NK-92 treated with Interleukin-12 subunit alpha and Interleukin-12 subunit beta, amount 100 ng/mL, for 24 hours (cell line): ENCODE measurements around the gene PSMA7.
"Not testable (repeated sequence)": the region's sequence is repeated elsewhere in the genome, so short reads cannot be mapped to it uniquely, and the experiment has no call there.

Experiments used
- DNase-seq: peaks from one replicate; lab custom pipeline; 2025; lab: John Stamatoyannopoulos, UW

Gene PSMA7

DNA sequence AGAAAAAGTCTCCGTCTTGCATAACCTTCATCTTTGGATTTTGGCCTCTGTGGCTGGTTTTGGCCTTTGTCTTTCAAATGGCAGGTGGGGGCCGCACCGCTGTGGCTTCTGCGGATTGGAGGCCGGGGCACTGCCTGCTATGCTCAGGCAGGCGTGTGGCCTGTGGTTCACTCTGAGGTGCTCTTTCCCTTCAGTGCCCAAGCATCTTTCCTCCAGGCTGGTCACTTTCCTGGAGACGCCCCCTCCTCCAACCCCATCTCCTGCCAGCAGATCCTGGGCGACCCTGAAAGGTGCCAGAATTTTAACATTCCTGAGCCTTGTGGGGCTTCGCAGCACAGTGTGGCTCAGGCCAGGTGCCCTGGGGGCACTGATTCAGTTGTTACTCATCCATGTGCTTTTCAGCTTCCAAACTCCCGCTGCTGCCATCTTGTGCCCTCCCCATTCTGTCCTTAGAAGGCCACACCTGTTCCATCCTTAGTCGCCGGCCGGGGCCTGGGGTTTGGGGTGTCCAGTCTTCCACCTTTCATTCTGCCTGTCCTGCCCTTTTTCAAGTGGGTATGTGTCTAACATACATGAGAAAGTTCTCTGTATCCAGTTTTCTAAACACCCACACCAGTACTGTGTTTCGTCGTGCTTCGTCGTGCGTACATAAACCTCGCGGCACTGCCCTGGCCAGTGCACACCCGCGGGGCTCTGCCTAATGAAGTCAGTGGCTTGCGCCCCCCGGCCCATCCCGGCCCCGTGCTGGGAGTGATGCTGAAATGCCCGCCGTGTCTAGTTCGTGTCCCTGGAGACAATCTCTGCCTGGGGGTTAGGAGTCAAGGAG, 12.4 kb upstream of the PSMA7 start:
- DNase-seq, result no peak

DNA sequence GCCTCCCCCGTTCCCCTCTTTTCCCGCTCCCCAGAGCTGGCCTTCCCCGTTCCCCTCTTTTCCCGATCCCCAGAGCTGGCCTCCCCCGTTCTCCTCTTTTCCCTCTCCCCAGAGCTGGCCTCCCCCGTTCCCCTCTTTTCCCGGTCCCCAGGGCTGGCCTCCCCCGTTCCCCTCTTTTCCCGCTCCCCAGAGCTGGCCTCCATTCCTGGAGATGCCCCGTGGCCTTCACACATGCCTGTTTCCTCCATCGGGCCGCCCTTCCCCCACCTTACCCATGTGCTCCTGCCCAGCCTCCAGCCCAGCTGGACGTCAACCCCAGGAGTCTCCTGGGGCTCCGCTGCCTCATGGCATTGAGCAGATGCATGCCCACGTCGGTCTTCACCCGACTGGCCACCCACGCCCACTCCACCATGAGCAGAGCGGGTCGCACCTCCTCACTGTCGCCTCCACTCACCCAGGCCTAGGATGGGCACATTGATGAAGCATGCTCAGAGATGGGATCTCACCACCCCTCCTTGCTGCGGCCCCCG, 8.7 kb upstream of the PSMA7 start:
- DNase-seq, result no peak

DNA sequence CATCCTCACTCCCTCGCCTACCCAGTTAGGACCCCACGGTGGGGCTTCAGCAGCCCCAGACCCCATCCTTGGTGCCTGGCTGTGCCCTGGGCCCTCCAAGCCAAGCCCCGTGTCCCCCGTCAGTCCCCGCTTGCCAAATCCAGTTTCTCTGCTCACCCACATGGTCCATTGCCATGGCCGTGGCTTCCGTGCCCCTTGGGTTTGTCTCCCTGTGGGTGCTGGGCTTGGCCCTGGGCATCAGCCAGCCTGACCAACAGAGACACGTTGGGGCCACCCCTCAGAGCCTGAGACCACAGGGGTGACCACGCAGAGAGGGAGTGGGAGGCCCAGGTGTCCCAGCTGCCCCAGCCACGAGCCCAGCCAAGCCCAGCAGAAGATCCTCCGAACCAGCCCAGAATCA, 8.0 kb upstream of the PSMA7 start:
- DNase-seq, result no peak

DNA sequence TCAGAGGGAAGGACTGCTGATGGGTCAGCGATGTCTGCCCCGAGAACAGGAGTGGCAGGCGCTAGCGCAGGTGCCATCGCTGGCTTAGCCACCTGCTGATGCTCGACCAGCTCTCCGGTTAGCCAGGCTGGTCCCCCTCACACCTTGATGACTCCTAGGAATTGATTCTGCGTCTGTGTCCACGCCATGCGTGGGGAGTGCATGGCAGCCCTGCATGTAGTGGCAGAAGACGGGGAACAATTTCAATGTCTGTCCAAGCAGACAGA, 7.0 kb upstream of the PSMA7 start:
- no peak for DNase-seq

DNA sequence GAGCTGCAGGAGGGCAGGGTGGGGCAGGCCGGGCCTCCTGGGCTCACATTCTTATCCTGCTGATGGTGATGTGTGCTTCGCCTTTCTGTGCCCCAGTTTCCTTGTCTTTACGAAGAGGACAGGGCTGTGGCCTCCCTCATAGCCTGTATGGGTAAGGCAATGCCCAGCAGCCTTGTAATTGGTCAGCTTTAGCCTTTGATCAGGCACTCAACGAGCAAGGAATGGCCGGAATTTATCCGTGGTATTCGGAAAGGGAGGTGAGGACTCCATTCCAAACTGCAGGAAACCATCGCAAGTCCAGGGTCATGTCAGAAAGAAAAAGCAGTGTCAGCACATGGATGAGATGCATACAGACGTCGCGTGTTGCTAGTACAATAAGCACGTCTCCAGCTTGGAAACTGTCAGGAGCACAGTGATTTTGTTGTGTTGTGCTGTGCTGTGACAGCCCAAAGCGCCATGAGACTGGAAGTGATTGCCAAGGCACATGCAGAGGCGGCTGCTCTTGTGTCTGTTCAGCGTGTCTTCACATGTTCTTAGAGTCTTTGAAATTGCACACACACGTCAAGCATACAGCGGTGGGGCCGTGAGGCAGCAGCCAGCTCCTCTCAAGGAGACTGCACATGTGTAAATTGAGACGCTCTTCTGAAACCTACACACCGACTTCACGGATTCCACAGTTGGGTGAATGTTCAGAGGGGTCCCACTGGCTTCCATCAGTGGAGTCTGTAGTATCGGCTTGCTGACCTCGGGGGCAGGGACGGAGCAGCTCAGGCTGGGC, 6.5 kb upstream of the PSMA7 start:
- no peak for DNase-seq

DNA sequence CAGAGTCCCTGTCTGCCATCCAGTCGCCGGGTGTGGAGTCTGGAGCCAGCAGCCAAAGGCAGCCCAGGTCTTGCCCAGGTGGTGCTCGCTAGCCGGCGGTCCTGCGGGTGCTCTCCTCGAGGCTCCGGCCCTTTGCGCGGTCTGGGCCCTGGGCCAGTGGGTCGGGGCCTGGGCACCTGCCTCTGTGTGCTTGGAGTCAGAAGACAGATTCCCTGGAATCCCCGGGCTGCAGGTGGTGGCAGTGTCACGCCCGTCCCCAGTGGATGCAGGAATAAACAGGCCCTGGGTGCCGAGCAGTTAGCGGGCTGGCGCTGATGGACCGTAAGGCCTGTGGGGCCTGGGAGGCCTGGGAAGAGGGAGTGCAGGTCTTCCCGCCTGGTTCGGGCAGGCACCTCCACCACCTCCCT, 5.7 kb upstream of the PSMA7 start:
- no peak for DNase-seq

DNA sequence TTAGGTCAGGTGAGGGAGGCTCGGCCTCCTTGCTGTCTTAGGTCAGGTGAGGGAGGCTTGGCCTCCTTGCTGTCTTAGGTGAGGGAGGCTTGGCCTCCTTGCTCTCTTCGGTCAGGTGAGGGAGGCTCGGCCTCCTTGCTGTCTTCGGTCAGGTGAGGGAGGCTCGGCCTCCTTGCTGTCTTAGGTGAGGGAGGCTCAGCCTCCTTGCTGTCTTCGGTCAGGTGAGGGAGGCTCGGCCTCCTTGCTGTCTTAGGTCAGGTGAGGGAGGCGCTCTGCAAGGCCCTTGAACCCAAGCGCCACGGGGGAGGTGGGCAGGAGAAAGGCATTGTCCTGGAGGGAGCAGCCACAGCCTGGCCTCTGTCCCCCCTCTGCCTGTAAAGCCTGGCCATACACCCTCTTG, 5.2 kb upstream of the PSMA7 start:
- DNase-seq, result not testable (repeated sequence)

DNA sequence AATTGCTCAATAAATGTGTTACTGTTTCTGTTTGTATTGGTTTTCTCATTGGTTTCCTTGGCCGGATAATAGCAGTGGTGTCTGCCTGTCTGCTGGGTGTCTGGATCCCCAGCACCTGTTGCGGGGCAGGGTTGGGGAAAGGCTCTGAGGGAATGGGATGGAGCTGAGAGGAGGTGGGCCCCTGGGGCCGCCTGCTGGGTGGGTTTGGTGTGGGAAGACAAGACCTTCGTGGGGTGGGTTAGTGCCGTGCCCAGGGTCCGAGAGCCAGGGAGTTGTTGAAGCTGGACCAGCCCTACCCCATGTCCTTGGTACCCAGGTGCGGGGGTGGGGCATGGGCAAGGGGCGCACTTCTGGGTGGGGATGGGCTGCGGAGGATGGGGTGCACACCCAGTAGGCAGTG, 4.3 kb upstream of the PSMA7 start:
- no peak for DNase-seq

DNA sequence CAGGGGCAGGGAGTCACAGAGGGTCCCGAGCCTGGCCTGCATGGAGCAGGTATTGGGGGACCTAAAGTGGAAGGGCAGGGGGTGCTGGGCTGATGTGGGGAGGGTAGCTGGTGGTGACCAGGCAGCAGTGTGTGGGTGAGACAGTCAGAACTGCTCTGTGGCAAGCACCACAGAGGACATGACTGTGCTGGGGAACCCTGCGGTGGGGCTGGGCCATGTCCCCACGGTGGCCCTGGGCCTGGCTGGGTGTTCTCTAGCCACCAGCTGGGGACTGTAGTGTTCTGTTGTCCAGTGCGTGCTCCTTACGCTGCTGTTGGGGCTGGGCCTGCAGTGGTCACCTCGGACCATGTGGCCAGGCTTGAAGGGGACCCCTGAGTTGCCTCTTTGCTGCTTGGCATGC, 3.9 kb upstream of the PSMA7 start:
- no peak for DNase-seq

DNA sequence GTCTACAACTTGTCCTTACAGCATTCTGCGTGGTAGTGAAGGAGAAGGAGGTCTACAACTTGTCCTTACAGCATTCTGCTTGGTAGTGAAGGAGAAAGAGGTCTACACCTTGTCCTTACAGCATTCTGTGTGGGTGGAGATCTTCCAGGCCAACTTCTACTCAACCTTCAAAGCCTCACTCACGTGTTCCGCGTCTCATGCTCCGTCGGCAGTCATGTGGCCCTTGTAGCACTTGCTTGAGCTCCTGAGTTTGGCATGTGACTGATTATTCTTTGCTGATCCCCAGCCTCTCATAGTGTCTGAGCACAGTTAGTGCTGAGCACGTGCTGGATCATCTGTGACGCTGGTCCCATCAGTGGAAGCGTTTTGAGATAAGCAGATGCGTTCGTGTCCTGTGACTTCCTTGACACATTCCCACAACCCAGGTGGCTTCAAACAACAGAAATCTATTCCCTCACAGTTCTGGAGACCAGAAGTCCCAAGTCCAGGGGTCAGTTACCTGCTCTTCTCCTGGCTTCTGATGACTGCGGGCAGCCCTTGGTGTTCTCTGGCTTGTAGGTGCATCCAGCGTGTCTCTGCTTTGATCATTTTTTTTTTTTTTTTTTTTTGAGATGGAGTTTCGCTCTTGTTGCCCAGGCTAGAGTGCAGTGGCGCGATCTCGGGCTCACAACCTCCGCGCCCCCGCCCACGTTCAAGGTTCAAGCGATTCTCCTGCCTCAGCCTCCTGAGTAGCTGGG, 3.0 kb upstream of the PSMA7 start:
- no peak for DNase-seq

DNA sequence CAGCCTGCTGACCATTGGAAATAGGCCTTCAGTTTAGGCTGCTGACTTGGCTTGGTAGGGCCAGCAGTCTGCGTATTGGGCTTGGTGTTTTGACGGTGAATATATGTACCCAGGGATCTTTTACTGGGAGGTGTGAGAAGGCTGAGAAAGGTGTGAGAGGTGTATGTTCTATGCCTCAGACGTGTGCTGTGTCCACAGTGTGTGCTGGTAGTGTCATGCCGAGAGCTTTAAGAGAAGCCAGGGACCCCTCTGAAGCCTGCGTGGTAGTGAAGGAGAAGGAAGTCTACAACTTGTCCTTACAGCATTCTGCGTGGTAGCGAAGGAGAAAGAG, 2.5 kb upstream of the PSMA7 start:
- DNase-seq, result no peak

DNA sequence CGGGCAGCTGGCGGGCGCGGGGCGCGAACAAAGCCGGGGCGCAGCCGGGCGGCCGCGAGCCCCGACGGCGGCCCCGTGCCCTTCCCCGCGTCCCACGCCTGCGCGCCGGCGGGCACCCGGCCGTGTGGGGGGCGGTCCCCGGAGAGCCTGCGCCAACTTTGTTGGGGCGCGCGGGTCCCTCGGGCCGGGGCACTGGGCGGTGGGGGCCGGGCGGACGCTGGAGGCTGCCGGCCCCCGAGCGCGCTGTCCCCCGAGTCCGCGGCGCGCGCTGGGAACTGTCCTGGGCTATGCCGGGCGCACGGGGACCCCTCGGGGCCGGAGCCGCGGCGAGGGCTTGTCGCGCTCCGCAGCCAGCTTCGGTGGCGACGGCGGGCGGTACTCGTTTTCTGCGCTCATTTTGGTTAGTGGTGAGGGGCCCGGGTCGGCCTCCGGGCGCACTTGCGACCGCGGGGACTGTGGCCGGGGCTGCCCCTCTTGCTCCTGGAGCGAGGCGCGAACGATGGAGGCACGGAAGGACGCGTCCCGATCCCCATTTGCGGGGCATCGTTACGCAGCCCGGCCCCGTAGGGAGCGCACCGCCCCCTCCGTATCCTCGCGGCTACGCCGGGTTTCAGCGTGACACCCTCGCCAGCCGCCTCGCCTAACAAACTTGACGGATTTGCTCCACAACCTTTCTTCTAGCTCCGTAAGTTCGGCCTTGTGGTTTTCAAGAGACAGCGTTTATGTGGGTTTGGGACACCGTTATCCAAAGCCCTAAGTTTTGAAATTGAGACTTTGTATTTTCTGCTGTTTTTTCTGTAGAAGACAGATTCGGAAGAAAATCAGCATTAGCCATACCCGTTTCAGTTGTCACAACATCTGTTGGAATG, 997 bp upstream of the PSMA7 start:
- no peak for DNase-seq

DNA sequence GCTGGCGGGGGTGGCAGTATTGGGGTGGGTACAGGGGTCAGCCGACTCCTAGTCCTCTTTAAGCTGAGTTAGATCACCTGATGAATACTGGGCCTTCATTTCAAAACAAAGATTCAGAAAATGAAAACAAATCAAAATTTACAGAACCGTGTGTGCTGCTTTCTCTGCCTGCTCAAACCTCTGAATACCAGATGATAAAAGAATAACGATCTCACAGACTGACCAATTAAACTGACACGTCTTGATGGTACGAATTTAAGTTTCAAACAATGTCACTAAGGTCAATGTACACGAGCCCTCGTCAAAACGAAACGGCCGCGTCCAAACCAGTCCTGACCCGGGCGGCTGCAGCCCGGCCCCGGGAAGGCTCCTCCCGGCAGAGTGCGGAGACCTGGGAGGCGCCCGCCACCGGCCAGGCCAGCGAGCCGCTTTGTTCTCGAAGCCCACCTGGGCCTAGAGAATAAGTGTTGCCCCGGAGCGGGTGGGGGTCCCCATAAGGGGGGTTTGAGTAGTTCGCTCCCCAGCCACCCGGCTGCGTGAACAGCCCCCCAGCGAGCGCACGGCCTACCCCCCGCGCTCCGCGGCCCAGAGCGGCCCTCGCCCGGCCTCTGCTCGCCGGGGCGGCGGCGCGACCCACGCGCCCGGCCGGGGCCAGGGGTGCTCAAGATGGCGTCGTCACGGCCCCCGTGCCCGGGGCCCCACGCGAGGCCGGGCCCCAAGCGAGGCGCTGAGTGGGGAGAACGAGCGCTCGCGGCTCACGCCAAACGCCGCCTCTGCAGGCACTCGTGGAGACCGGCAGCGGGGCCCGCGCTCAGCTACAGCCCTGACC, 728 bp downstream of the PSMA7 start:
- DNase-seq, result no peak

DNA sequence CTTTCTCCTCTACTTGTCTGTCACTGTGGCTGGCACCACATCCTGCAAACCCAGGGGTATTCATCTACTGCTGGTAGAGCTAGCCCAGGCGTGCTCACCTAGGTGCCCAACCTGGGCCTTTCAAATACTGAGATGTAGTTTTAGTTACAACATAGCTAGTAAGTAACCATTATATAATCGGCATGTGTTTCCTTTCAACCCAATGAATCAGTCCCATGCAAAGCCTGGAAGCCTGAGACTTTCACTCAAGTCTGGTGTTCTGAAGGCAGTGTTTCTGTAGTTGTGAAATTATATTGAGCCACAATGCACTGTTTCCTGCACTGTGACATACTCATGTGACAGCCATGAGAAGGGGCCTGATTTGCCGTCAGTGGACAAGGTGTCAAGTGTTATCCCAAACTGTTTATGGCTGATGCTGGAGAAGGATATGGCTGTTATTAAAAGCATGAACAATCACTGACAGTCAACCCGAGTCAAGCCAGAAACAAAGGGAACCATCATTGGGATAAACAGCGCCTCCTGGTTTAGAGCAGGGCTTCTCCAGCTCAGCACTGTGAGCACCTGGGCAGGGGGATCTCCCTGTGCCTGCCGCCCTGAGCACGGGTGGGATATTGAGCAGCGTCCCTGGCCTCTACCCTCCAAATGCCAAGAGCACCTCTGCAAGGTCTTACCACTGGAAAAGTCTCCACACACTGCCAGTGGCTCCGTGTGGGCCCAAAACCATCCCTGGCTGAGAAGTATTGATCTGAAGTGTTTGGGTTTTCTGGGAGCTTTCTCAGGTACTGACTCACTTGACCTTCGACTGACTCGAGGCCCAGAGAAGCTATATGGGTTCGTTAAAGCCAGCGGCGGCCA, 1.6 kb downstream of the PSMA7 start:
- DNase-seq, result no peak

DNA sequence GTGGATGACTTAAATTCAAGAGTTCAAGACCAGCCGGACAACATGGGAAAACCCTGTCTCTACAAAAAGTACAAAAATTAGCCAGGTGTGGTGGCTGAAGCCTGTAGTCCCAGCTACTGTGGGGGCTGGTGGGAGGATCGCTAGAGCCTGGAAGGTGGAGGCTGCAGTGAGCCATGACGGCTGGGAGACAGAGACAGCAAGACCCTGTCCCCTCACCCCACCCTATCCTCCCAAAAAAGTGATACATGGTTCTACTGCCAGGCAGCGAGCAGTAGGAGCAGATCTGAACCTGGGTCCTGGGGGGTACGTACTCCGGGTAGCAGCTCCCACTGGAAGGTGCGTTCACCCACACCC, 2.2 kb downstream of the PSMA7 start:
- no peak for DNase-seq

DNA sequence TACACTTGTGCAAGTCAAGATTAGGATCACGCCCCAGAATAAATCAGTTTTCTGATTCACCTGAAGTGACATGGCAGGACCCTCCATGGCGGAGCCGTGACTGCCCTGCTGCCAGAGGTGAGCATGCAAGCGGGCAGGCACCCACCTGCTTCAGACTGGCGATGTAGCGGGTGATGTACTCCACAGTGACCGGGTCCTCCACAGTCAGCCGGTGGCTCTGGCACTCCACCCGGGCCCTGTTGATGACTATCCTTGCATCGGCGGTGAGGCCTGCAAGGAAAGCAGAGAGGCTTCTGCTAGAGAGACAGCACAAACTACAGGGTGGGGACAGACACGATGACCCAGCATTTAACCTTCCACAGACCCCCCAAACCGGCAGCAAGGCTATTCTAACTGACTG, 3.6 kb downstream of the PSMA7 start:
- DNase-seq, result no peak

DNA sequence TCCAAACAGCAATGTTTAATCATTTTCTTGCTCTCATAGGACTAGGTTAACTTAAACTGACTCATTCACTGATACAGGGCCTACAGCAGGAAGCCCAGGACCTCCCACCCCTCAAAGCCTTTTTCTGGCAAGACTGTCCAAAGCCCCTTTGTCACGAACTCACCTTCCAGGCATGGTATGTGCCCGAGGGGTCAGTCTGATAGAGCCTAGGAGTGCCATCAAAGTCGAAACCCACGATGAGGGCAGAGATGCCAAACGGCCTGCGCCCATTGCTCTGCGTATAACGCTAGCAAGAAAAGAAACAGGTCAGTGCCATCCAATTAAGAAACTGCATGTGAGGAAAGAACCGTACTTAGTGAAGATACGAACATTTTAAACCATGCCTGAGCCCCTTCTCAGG, 4.3 kb downstream of the PSMA7 start:
- DNase-seq, result no peak

DNA sequence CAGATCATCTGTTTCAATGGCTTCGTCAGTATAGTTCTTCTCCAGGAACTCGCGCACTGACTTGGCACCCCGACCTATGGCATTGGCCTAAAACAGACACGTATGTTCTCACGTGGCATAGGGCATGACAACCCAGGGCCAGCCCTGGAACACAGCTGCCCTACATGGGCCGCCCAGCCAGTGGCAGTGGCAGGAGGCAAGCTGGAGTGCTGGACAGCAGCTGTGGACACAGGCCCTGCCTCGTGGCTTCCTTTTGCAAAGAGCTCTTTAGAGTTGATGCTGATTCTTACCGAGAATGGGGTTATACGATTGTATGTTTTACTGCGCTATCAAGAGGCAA, 5.0 kb downstream of the PSMA7 start:
- no peak for DNase-seq

DNA sequence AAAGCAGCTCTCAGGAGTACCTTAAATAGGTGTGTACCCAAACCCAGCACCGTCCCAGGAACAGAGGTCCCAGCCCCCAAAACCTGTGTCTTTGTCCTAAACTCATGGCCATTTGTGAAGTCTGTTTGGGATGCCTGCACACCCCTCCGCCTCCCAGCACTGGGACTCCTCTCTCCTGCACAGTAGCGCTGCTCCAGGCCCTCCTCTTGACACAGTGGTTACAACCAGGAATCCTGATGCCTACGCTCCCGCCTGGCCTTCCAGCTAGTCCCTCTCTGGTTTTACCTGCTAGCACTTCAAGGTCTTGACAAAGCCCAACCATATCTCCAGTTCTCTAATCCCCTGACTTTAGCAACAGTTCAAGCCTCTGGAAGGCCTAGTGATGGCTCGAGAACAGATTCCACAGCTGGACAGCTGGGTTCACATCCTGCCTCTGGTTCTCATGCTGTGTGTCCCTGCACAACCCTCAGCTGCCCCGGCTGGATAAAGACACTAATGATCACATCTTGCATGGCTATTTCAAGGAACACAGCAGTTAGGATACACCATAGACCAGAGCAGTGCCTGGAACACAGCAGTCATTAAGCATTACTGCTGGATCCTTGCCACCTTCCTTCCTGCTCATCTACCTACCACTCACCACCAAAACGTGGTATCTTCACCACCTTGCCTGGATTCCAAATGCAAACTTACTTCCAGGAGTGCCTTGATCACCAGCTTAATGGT, 5.6 kb downstream of the PSMA7 start:
- DNase-seq, result no peak

DNA sequence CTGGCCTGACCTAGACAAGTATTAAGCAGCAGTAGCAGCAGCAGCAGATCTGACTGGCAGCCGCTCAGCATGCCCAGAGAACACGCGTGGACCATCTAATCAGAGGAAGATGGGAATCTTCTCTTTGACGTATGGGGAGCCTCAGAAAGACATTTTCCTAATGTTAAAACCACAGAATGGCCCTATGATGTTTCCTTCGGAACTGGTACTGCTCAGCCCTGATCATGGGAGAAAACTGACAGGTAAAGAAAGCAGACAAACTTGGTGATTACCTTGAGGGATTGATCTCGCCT, 6.2 kb downstream of the PSMA7 start:
- DNase-seq, result no peak
